Measurements from ENCODE around the gene ITGA11.

DNA sequence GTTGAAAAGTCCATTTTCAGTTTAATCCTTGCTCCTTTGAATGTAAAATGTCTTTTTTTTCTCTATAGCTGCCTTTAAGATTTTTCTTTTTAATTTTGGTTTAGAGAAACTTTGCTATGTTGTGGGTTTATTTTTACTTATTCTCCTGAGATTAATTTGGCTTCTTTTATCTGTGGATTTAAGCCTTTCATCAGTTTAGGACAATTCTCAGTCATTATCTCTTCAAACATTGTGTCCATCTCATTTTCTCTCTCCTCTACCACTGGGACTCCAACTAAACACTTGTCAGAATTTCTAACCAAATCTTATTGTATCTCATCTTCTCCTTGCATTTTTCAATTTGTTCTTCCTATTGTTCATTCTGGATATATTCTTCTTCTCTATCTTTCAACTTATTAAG is 12.4 kb upstream of the ITGA11 start:
- TF ChIP-seq POLR2AphosphoS5 (IDR thresholded peaks at IDR 0.05; ENCODE audit: low read depth, low read length) (no peak), POLR2A (IDR thresholded peaks at IDR 0.05; ENCODE audit: low read depth, low read length) (no peak), SPI1 (IDR thresholded peaks at IDR 0.05; ENCODE audit: low read depth, low read length) (no peak), PAX5 (IDR thresholded peaks at IDR 0.05; ENCODE audit: insufficient read depth, low read length, severe bottlenecking) (no peak), TAF1 (IDR thresholded peaks at IDR 0.05; ENCODE audit: low read depth, low read length) (no peak)

Measured in GM12891 (cell line).